A204.1 (cell line): ENCODE data around the gene MRPL38.
"Not testable (repeated sequence)": the region's sequence is repeated elsewhere in the genome, so short reads cannot be mapped to it uniquely, and the experiment has no call there.

ENCODE experiments used
- FAIRE-seq: peaks from 2 replicates; lab custom pipeline; 2012; peaks lifted over from hg19 to GRCh38; lab: Jason Lieb, UNC

Gene MRPL38

DNA sequence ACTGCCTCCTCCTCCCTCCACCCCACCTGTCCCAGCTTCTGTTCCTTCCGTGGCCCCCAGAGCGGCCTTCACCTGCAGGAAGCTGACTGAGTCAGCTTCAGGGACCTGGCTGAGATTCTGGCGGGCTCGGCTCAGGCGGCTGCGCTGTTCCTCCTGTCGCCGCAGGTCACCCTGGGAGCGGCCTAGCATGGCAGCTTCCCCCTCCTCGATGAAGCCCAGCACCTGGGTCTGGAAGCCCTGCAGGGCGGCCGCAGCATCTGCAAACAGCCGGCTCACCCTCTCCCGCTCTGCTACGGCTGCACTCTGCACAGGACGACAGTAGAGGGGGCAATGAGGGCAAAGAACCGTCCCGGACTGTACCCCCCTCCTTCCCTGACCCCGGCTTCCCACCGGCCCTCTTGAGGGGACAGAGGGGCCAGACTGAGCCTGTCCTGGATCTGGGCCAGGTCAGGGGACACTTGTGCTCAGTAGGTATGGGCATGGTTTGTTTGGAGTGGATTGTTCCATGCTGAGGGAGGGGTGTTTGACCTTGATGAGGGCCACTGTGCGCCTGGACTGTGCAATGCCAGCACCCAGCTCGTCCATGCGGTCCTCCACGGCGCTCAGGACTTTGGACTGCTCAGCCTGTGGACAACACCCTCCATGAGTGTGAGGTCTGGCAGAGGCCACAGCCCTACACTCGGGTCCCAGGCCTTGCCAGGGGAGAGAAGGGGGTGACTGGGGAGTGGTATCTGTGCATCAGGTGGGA lies 28.3 kb downstream of the MRPL38 start:
- FAIRE-seq, result no peak

DNA sequence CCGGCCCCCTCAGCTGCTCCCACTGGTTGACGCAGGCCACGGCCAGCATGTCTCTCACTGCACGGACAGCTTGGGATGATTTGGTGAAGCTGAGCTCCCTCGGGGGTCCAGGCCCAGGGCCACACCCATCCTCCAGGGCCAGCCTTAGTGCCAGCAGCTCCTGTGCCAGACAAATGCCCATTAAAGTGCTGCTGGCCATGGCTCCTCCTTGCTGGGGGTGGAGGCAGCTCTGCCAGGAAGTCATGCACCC lies 28.8 kb downstream of the MRPL38 start:
- FAIRE-seq, result no peak

DNA sequence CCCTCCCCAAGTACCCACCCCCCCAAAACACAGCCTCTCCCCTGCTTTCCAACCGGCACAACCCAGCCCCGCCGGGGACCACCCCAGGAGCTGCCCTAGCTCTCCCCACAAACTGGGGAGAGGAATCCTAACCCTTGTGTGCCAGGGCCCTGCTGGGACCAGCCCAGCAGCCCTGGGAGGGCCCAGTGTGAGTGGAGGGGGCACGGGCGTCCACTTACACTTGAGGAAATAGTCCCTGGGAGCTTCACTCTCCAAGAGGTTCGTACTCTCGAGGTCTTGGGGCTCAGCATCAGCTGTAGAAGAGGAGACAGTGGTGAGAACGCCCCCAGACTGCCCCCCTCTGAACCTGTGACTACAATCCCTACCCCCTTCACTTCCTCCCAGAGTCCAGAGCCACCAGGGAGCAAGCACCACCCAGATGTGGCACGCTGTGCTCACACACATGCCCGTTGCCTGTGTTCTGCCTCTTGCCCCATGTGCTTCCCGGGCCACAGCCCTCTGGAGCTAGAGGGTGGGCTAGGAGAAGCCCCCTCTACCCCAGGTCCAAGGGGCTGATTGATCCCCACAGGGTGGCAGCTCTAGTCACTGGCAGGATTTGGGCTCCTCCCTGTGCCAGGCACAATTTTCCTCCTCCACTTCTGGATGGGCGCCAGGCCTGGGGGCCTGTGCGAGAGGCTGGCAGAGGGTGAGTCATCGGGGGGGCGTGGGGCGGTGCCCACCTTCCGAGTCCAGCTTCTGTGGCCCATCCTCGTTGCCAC lies 29.3 kb downstream of the MRPL38 start:
- no peak for FAIRE-seq

DNA sequence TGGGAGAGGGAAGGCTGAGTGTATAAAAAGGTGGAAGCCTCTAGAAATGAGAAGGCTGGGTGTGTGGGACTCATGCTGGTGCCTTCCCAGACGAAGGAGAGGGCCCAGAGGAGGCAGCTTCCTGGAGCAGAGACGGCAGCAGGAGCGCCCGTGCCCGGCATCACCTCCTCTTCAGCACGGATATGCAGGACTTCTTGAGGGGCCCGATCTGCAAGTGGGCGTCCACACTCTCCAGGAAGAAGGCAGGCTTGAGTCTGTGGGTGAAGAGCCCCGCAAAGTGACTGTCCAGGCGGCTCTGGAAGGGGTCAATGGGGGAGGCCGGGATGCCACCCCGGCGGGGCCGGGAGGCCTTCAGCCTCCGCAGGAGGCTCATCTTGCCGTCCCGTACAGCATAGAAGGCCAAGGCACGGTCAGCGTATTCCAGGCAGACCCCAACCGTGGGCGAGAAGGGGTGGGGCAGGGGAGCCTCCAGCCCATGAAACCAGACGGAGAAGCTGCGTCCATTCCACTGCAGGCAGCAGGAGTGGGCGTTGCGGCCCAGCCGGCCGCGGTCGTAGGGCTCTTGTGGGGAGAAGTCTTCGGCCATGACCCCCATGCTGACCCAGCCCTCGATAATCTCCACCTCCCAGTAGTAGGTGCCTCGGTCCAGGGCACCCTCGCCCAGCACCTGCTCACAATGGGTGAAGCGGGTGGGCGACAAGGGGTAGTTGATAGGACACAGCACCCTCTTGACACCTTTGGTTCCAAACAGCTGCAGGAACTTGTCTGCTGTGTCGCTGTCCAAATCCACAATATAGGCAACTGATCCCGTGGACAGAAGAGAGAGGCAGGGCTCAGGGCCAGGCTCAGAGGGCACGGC lies 30.1 kb downstream of the MRPL38 start:
- FAIRE-seq, result no peak

DNA sequence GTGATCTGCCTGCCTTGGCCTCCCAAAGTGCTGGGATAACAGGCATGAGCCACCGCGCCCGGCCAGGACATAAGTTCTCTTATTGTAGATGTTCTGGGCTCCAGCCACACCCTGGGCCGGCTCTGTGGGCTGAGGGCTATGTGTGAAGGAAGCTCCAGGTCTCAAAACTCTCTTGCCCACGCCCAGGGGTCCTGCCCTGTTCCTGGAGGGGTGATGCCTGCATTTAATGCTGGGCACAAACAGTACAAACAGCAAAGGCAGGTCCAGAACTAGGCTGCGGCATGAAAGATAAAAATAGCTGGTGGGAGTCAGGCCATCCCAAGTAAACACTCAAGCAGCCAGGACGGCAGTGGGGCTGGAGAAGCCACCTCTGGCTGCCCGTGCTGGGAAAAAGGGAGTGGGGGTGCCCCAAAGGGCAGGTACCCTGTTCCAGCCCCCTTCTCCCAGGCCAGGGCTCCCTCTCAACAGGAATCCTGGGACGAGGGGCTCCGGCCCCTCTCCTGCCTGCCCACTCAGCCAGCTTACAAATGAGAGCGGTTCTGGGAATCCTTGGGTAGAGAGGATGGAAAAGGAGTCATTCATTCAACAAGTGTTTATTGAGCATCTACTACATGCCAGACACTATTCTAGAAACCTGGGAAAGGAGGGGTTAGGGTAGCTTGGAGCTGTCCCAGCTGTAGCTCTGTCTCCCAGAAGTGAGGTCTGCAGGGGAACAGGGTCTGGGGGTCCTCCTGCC lies 30.9 kb downstream of the MRPL38 start:
- FAIRE-seq, result no peak

DNA sequence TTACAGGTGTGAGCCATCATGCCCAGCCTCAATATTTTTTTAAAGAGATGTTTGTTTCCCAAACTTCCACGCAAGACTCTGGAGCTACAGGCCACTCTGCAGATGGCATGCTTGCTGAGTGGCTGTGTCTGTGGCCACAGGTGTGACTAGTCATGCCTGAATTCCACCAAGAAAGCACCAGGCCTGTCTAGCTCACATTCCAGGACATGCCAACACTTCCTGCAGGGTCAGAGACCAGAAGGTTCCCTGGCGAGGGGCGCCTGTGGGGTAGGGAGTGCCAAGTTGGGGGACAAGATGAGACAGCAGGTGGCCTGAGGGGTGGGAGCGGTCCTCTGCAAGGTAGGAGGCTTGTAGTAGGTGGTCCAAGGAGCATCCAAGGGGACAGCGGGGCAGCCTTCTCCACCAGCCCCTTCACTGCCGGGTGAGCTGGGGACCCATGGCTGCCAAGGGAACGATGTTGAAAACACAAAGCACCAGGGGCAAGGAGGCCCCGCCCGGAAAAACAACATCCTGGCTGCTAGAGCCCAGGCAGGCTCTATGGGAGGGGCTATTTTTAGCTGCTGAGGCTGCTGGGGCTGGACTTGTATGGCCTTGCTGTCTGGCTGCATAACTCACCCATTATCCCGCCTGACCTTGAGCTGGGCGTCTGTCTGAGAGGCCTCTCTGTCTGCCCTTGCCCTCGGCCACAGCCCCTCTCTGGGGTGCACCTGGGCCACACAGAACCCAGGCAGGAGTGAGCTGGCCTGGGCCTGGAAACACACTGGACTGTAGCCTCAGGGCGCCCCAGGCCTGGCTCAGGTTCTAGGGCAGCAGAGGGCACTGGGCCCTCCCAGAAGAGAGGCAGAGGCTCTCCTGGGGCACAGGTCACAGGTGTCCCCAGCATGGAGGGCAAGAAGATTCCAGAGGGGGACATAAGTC lies 32.0 kb downstream of the MRPL38 start:
- FAIRE-seq, result no peak

DNA sequence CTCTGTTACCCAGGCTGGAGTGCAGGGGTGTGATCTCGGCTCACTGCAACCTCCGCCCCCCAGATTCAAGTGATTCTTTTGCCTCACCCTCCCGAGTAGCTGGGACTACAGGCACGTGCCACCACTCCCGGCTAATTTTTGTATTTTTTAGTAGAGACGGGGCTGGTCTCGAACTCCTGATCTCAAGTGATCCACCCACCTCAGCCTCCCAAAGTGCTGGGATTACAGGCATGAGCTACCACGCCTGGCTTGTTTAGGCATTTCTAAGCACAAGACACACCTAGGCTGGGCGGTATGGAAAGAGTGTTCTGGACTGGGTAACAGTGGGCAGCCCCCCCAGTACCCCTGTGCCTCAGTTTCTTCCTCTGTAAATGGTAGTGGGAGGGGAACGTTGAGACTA lies 34.5 kb downstream of the MRPL38 start:
- FAIRE-seq, result not testable (repeated sequence)

DNA sequence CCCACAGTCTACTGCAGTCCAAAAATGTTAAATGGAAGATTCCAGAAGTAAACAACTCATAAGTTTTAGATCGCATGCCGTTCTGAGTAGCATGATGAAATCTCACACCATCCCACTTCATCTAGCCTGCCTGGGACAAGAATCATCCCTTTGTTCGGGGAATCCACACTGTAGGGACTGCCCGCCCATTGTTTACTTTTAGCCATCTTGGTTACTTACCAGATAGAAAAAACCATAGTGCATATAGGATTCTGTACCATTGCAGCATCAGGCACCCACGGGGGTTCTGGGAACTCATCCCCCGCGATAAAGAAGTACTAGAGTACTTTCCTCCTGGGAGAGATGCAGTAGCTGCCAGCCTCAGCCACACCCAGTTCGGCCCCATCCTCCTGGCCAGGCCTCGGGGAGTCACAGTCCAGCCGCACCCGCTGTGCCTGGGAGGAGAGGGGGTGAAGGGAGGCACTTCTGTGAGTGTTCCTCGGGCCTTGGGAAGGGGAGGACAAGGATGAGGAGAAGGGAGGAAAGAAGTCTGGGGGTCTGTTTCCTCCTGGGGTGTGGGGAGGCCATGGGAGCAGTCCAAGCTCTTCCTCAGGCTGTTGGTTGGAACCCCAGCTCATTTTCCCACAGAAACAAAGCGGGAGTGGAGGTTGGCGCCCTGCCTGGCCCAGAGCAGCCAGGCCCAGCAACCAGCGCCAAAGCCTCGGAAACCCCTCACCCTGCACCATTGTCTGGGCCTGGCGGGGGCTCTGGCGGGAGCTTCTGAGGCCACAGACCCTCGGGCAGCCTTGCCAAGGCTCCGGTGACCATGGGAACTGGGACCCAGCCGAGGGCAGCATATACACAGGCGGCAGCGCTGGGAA lies 35.2 kb downstream of the MRPL38 start:
- no peak for FAIRE-seq

DNA sequence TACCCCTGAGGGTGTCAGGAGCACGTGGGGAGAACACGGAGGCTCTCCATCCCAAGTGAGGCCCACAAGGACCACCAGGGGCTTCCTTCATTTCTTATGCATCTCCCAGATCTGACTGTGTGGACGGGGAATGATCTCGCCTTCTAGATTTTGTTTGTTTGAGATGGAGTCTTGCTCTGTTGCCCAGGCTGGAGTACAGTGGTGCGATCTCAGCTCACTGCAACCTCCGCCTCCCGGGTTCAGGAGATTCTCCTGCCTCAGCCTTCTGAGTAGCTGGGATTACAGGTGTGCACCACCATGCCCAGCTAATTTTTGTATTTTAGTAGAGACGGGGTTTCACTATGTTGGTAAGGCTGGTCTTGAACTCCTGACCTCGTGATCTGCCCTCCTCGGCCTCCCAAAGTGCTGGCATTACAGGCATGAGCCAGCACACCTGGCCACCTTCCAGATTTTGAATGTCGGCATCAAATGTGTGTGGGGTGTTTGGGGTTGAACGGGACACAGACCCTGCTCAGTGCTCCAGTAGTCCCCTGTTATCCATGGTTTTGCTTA lies 35.9 kb downstream of the MRPL38 start:
- FAIRE-seq, result not testable (repeated sequence)

DNA sequence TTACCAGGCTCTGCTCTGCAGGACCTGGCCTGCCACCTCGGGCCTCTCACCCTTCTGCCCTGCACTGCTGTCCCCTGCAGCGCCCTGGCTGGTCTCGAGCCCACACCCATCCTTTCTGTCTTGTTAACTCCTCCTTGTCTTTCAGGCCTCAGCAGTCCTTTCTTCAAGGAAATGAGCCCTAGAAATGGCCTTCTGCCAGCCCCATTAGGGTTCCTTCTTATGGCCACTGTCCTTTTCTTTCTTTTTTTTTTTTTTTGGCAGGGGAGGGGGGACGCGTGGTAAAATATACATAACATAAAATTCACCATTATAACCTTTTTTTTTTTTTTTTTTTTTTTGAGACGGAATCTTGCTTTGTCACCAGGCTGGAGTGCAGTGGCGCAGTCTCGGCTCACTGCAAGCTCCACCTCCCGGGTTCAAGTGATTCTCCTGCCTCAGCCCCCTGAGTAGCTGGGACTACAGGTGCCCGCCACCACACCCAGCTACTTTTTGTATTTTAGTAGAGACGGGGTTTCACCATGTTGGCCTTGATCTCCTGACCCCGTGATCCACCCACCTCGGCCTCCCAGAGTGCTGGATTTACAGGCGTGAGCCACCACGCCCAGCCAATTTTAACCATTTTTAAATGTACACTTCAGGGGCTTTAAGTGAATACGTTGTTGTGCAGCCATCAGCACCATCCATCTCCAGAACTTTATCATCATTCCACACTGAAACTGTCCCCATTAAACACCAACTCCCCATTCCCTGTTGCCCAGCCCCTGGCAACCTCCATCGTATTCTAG lies 39.1 kb downstream of the MRPL38 start:
- FAIRE-seq, result not testable (repeated sequence)

DNA sequence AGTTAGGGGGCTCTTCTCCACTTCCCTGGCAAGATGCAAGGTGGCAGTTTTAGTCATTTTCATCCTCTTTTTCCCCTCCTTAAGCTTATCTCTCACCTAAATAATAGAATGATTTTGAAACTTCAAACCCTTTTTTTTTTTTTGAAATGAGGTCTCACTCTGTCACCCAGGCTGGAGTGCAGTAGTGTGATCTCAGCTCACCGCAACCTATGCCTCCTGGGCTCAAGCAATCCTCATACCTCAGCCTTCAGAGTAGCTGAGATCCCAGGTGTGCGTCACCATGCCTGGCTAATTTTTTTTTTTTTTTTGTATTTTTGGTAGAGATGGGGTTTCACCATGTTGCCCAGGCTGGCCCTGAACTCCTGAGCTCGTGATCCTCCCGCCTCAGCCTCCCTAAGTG lies 39.8 kb downstream of the MRPL38 start:
- not testable (repeated sequence) for FAIRE-seq

DNA sequence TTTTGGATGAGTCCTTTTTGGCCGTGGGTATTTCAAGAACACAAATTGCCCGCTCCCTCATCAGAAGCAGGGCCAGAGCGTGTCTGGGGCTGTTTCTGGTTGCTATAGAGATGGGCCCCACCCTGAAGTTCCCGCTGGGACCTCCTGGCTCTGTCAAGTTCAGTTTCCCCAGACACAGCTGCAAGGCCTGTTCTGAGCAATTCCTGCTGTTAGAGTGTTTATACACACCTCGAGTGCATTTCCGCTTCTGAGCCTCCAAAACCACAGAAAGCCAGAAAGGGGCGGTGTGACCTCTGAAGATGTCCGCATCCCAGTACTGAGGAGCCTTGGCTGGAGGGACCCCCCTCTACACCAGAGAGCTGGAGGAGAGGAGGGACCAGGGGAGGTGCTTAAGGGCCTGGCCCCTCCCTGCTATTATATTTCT lies 40.2 kb downstream of the MRPL38 start:
- no peak for FAIRE-seq

DNA sequence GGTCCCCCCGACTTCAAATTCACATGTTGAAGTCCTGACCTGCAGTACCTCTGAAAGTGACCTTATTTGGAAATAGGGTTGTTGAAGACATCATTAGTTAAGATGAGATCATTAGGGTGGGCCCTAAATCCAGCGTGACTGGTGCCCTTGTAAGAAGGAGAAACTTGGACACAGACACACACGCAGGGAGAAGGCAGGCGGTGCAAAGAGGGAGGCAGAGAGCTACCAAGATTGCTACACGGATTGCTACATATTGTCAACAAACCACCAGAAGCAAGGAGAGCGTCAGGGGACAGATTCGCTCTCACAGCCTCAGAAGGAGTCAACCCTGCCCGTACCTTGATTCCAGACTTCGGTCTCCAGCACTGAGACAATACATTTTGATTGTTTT lies 42.8 kb downstream of the MRPL38 start:
- FAIRE-seq, result no peak

DNA sequence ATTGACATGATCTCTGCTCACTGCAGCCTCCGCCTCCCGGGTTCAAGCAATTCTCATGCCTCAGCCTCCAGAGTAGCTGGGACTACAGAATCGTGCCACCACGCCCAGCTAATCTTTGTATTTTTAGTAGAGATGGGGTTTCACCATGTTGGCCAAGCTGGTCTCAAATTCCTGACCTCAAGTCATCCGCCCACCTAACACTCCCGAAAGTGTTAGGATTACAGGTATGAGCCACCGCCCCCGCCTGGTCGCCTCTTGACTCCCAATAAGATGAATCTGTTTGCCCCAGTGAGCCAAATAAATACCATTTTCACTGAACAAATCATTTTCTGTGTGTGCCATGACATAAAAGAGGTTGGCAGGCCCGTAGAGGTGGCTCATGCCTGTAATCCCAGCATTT lies 45.3 kb downstream of the MRPL38 start:
- not testable (repeated sequence) for FAIRE-seq

DNA sequence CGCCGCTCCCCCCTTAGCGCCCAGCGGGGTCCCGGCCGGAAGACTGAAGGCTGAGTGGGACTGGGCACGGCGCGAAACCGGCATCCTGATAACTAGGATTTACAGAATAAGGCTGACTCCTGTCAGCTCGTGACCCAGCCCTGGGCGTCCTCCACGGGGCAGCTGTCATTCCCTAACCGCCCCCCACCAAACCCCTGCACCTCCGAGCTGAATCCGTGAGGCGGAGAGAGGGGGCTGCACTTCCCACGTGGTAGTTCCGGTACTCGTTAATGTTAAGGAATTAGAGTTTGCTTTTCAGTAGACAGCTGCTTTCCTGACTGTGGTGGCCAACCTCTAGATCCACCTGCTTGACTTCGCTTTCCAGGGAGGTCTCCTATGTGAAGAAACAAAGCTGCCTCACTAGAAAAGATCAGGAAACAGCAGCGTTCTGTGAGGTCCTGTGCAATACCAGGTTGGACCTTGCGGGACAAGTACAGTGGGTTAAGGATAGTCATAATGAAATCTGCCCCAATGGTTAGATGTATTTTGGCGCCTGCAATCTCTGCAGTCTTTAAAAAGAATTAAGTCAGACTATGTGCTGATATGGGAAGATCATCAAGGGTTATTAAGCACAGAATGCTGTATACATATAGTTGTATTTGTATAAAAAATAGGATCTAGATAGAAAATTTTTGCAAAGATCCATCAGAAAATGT lies 48.5 kb downstream of the MRPL38 start:
- FAIRE-seq, result no peak

DNA sequence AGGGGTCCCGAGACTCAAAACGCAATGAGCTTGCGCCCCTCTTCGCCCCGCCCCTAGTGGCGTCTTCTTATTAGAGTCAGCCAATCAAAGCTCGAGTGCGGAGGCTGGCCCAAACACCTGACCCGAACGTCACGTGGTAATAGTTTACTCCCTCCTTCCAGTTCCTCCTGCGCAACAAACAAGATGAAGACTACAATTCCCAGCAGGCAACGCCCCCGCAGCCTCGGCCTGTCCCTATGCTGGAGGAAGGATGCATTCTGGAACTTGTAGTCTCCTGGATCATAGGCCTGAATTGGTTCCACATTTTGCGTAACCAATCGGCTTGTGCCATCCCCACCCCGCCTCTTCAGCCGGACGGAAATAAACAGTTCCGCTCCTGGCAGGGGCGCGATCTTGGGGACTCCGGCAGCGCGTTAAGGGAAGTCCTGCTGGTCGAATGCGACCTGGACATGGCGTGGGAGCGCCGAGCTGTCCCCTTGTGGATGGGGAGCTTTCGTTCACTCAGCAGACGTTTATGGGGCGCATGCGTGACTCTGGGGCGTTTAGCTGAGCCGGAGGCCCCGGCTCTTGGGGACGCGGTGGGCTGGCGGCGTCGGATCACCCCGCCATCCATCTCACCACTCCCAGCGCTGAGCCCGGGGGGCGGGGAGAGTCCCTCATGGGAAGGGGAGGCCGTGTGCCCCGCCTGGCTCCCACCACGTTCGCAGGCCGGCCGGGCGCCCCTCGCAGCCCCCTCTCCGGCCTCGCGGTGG lies 49.2 kb downstream of the MRPL38 start, which contains the start of gene WBP2:
WBP2 (minus strand) TSS at position 26 of the 752 bp plus-strand sequence. CDS start 38 bp downstream, outside the sequence.
- FAIRE-seq, result peak; percentile 98

DNA sequence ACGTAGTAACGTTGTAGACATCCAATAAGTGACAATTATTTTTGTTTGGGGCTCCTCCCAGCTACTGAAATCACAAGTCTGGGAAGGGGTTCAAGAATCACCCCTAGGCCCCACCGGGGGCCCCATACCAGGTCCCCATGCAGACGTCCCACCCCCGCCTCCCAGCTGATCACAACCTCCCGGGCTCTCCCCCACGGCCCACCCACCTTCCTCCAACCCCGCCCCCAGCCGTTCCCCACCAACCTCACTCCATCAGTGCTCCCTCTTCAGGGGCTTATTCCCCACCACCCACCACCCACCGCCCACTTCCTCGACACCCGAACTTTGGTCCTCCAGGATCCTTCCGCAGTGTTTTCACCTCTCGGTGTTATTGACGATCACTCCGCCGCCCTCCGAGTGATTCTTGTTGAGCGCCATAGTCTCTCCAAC lies 49.8 kb downstream of the MRPL38 start:
- FAIRE-seq, result no peak
